ENCODE measurements around the gene SKIDA1. TPM values are rescaled to one million over a fixed set of nuclear protein-coding genes. Genes with fewer than 3 reads are reported as not detected.

SKIDA1 gene
- total RNA-seq, 2 experiments from 2014 or later, result 0.11 to 0.36 TPM

- Mint-ChIP-seq H3K4me3 (no peak overlapping the region), H3K4me1 (ENCODE audit: low read depth) (peaks cover 15% of the 10 kb centered on the region), H3K27ac (no peak overlapping the region), H3K27me3 (peaks cover 50% of the 10 kb centered on the region), H3K36me3 (ENCODE audit: low read depth) (no peaks in the 10 kb centered on the region), H3K9me3 (no peaks in the 10 kb centered on the region)
- intact Hi-C loops (cut with micrococcal nuclease), result loop anchor here (5.0 kb wide), 2 partner anchors 33 to 233 kb away; partner anchors contain the start of gene MLLT10
- no peak for TF ChIP-seq CTCF (IDR thresholded peaks at IDR 0.05)
- POLR2A ChIA-PET, result interaction anchor here (0.5 kb wide), 1 partner anchor 420 kb away, joined by 4 read pairs; no protein-coding TSS in a partner anchor
- CTCF ChIA-PET, result interaction anchor here (0.7 to 4.1 kb wide), 3 partner anchors 19 to 241 kb away, joined by 3 to 23 read pairs (median 3); partner anchors contain the start of gene MLLT10
- DNase-seq (no peak), ATAC-seq (no peak)
These were observed 26.5 kb downstream of the SKIDA1 start for GRCh38 chr10:21498986-21499385.

GRCh38 chr10:21498377-21498776 is 27.1 kb downstream of the SKIDA1 start:
- Mint-ChIP-seq H3K27ac (no peak overlapping the region), H3K4me1 (ENCODE audit: low read depth) (peaks cover 16% of the 10 kb centered on the region), H3K9me3 (no peaks in the 10 kb centered on the region), H3K27me3 (peaks cover 55% of the 10 kb centered on the region), H3K4me3 (no peak overlapping the region), H3K36me3 (ENCODE audit: low read depth) (no peaks in the 10 kb centered on the region)
- POLR2A ChIA-PET, result interaction anchor here (1.3 kb wide), 1 partner anchor 35 kb away, joined by 3 read pairs; the partner anchor contains the start of gene MLLT10
- no peak for ATAC-seq
- CTCF ChIA-PET, result interaction anchor here (0.8 to 4.1 kb wide), 3 partner anchors 11 to 242 kb away, joined by 3 to 23 read pairs (median 3); no protein-coding TSS in a partner anchor
- intact Hi-C loops (cut with micrococcal nuclease), result loop anchor here (5.0 kb wide), 2 partner anchors 34 to 234 kb away; partner anchors contain the start of gene MLLT10
- TF ChIP-seq CTCF (IDR thresholded peaks at IDR 0.05), result no peak
- no peak for DNase-seq

DNA sequence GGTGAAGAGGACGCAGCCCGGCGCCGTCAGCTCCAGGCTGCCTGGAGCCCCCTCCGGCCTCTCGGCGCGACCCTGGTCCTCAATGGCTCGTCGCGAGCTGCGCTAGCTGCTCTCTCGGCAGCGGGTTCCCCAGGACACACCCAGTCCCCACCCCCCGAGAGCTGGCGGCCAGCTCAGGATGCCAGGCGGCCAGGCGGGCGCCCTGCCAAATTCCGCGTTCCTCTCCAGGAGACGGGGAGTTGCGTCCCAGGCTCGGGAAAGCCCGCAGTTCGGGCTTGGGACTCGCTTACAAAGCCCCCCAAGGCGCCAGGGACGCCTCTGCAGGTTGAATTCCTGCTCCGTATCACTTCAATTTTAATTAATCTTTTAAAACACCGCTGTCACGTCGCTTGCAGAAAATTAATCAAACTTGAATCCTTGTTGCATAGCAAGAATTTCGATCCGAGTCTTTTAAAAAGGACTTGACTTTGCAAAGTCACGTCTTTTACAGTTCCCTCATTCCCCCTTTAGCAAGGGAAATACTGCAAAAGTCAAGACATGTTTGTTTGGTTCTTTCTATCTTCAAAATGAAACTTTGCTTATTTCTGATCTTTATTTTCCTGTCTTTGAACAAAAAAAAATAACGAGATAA is 28.2 kb downstream of the SKIDA1 start:
- ChIA-PET POLR2A (interaction anchor here (0.6 to 1.4 kb wide), 5 partner anchors 36 to 1918 kb away, joined by 3 read pairs; partner anchors contain the start of gene MLLT10), CTCF (interaction anchor here (0.8 to 5.3 kb wide), 16 partner anchors 9 to 1602 kb away, joined by 3 to 58 read pairs (median 9); partner anchors contain the start of gene SKIDA1)
- H3K4me3 Mint-ChIP-seq, result peak overlapping the region; percentile 78
- DNase-seq (peak; percentile 45), ATAC-seq (no peak)
- peaks cover 60% of the 10 kb centered on the region for H3K27me3 Mint-ChIP-seq
- TF ChIP-seq CTCF (IDR thresholded peaks at IDR 0.05), result no peak
- H3K36me3 Mint-ChIP-seq (ENCODE audit: low read depth), result no peaks in the 10 kb centered on the region
- no peak overlapping the region for H3K27ac Mint-ChIP-seq
- intact Hi-C loops (cut with micrococcal nuclease), result loop anchor here (5.0 kb wide), 2 partner anchors 35 to 235 kb away; partner anchors contain the start of gene MLLT10
- peaks cover 16% of the 10 kb centered on the region for H3K4me1 Mint-ChIP-seq (ENCODE audit: low read depth)
- H3K9me3 Mint-ChIP-seq, result no peaks in the 10 kb centered on the region

DNA sequence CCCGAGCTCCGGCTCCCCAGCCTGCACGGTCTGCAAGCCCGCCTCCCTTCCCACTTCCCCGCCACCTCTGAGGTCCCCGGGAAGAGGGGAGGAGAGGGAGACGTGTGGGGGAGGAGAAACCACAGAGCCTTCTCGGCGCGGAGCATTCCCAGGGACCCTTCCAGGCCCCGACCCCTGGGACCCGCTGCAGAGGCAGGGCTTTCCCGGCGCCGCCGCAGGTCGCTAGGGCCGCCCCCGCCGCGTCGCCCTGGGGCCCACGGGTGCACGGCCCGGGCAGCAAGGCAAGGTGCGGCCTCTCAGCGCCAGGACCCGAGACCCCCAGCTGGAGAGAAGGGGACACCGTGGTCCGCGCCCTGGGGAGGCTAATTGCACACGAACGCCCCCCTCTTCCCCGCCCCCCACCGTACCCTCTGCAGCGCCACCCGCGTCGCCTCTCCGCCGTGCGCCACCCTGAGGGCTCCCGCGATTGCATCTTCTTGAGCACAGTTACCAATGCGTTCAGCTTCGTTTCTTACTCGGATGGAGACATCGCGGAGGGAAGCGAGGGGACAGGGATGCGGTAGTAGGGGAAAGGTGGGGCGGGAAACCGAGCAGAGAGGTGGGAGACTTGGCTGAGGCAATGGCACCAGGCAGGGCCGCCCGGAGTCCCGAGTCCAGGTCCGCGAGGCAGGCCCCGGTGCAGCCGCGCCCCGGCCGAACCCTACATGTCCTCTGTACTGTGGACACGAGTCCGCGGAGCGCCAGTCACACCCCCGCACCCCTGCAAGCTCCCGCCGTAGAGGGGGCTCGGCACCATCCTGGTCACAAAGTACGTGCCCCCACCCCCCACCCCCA is 28.9 kb downstream of the SKIDA1 start:
- H3K4me3 Mint-ChIP-seq, result peak overlapping the region; percentile 78
- peaks cover 16% of the 10 kb centered on the region for H3K4me1 Mint-ChIP-seq (ENCODE audit: low read depth)
- H3K27me3 Mint-ChIP-seq, result peaks cover 60% of the 10 kb centered on the region
- H3K9me3 Mint-ChIP-seq, result no peaks in the 10 kb centered on the region
- peak; percentile 71 for DNase-seq
- intact Hi-C loops (cut with micrococcal nuclease), result loop anchor here (5.0 kb wide), 2 partner anchors 36 to 236 kb away; partner anchors contain the start of gene MLLT10
- no peak overlapping the region for H3K27ac Mint-ChIP-seq
- H3K36me3 Mint-ChIP-seq (ENCODE audit: low read depth), result no peaks in the 10 kb centered on the region
- peak; percentile 23 for TF ChIP-seq CTCF (IDR thresholded peaks at IDR 0.05)
- ChIA-PET POLR2A (interaction anchor here (0.6 to 1.4 kb wide), 6 partner anchors 20 to 1919 kb away, joined by 3 to 4 read pairs (median 3); partner anchors contain the start of gene SKIDA1), CTCF (interaction anchor here (0.6 to 5.3 kb wide), 34 partner anchors 10 to 1602 kb away, joined by 3 to 58 read pairs (median 4); partner anchors contain the start of genes DNAJC1 and SKIDA1)
- peak; percentile 71 for ATAC-seq
